PC-3 (cell line): Measurements from ENCODE around the gene CCM2L.

Experiments
- EZH2 ChIP-seq: fragments of 300-600 bp; sonication (generic); IDR thresholded peaks from one replicate; pipeline ENCODE4 v1.6.1; 2017; ENCODE audit warnings: antibody characterized with exemption, mild to moderate bottlenecking, low read length; ENCODE audit not compliant: unreplicated experiment
- TF ChIP-seq, protein P1 (sequence below): fragments of 300-600 bp; sonication (generic); conservative IDR thresholded peaks from 2 replicates; pipeline ENCODE4 v1.5.1; 2017; ENCODE audit warnings: antibody characterized with exemption, low read depth, mild to moderate bottlenecking, low read length

DNA sequence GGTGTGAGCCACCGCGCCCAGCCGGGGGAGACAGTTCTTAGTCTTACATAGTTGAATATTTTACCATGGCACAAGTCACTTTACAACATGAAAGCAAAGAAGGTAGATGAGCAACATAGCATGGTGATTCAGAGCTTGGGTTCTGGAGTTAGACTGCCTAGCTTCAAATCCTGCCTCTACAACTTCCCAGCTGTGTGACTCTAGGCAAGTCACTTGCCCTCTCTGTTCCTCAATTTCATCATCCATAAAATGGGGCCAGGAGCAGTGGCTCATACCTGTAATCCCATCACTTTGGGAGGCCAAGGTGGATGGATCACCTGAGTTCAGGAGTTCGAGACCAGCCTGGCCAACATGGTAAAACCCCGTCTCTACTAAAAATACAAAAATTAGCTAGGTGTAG is 68.1 kb downstream of the CCM2L start:
- no peak for TF ChIP-seq EZH2
- TF ChIP-seq, protein P1, sequence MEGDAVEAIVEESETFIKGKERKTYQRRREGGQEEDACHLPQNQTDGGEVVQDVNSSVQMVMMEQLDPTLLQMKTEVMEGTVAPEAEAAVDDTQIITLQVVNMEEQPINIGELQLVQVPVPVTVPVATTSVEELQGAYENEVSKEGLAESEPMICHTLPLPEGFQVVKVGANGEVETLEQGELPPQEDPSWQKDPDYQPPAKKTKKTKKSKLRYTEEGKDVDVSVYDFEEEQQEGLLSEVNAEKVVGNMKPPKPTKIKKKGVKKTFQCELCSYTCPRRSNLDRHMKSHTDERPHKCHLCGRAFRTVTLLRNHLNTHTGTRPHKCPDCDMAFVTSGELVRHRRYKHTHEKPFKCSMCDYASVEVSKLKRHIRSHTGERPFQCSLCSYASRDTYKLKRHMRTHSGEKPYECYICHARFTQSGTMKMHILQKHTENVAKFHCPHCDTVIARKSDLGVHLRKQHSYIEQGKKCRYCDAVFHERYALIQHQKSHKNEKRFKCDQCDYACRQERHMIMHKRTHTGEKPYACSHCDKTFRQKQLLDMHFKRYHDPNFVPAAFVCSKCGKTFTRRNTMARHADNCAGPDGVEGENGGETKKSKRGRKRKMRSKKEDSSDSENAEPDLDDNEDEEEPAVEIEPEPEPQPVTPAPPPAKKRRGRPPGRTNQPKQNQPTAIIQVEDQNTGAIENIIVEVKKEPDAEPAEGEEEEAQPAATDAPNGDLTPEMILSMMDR, result no peak
